Neural progenitor cell (in vitro differentiated cells): ENCODE data around the gene THEM4. TPM values are rescaled to one million over a fixed set of nuclear protein-coding genes. Genes with fewer than 3 reads are reported as not detected.

Source experiments
- DNase-seq: peaks from one replicate; pipeline ENCODE4 v3.0.0-alpha.2; 2016; ENCODE audit warnings: low spot score
- H2AFZ ChIP-seq: fragments of 200-600 bp; sonication (generic); replicated peaks from 2 replicates; pipeline ENCODE4 v1.6.1; 2016; ENCODE audit warnings: antibody characterized with exemption
- H3F3A ChIP-seq: fragments of 200-600 bp; sonication (generic); 2 replicates; pipeline ENCODE4 v1.6.1; 2016; ENCODE audit warnings: antibody characterized with exemption, low read depth
- H3K27ac ChIP-seq: fragments of 200-600 bp; sonication (generic); 2 replicates; pipeline ENCODE4 v1.5.1; 2016; ENCODE audit warnings: mild to moderate bottlenecking
- H3K27me3 ChIP-seq: fragments of 200-600 bp; sonication (generic); 2 replicates; pipeline ENCODE4 v1.6.1; 2016; ENCODE audit warnings: mild to moderate bottlenecking, moderate library complexity
- H3K36me3 ChIP-seq: fragments of 200-600 bp; sonication (generic); 2 replicates; pipeline ENCODE4 v1.5.1; 2016
- H3K4me1 ChIP-seq: fragments of 200-600 bp; sonication (generic); 2 replicates; pipeline ENCODE4 v1.6.1; 2016; ENCODE audit warnings: mixed run types
- H3K4me2 ChIP-seq: fragments of 200-600 bp; sonication (generic); 2 replicates; pipeline ENCODE4 v1.6.1; 2016
- H3K4me3 ChIP-seq: fragments of 200-600 bp; sonication (generic); 2 replicates; pipeline ENCODE4 v1.5.1; 2016
- H3K79me2 ChIP-seq: fragments of 200-600 bp; sonication (generic); 2 replicates; pipeline ENCODE4 v1.6.1; 2016; ENCODE audit warnings: low read depth
- H3K9ac ChIP-seq: fragments of 200-600 bp; sonication (generic); 2 replicates; pipeline ENCODE4 v1.6.1; 2016
- H3K9me3 ChIP-seq: fragments of 200-600 bp; sonication (generic); 2 replicates; pipeline ENCODE4 v1.5.1; 2016; ENCODE audit warnings: low read depth
- H4K20me1 ChIP-seq: fragments of 200-600 bp; sonication (generic); 2 replicates; pipeline ENCODE4 v1.6.1; 2016; ENCODE audit warnings: low read depth
- H3K27ac Mint-ChIP-seq: 3 replicates; pipeline ENCODE4 v1.8.0; 2021; ENCODE audit warnings: mixed read lengths
- H3K27me3 Mint-ChIP-seq: 2 replicates; pipeline ENCODE4 v1.8.0; 2022; ENCODE audit warnings: low read depth, mild to moderate bottlenecking, inconsistent platforms, moderate library complexity, mixed read lengths; ENCODE audit not compliant: insufficient read depth
- H3K36me3 Mint-ChIP-seq: 3 replicates; pipeline ENCODE4 v1.8.0; 2021; ENCODE audit warnings: mixed read lengths
- H3K4me1 Mint-ChIP-seq: 3 replicates; pipeline ENCODE4 v1.8.0; 2021; ENCODE audit warnings: mixed read lengths
- H3K4me3 Mint-ChIP-seq: 3 replicates; pipeline ENCODE4 v1.8.0; 2021; ENCODE audit warnings: mild to moderate bottlenecking, moderate library complexity, mixed read lengths
- H3K9me3 Mint-ChIP-seq: 3 replicates; pipeline ENCODE4 v1.8.0; 2020; ENCODE audit warnings: mixed read lengths
- CTCF ChIP-seq: fragments of 200-600 bp; sonication (generic); IDR thresholded peaks from 2 replicates; pipeline ENCODE4 v1.5.1; 2017; ENCODE audit warnings: antibody characterized with exemption, mild to moderate bottlenecking
- EZH2 ChIP-seq: fragments of 200-600 bp; sonication (generic); IDR thresholded peaks from 2 replicates; pipeline ENCODE4 v1.6.1; 2017; ENCODE audit warnings: antibody characterized with exemption, mild to moderate bottlenecking, moderate library complexity
- EZH2phosphoT487 ChIP-seq: fragments of 200-600 bp; sonication (generic); IDR thresholded peaks from 2 replicates; pipeline ENCODE4 v1.6.1; 2017; ENCODE audit warnings: antibody characterized with exemption
- total RNA-seq: library from RNA; depleted of rRNA; stranded (reverse); fragments of >200 nt; gene quantifications from 2 replicates; pipeline ENCODE4 v1.2.3, GENCODE V29; 2015; ENCODE audit warnings: low replicate concordance

The THEM4 gene
- total RNA-seq, 1 donor from 2014 or later, result 14.1 TPM

- Mint-ChIP-seq H3K27ac (no peak overlapping the region), H3K4me1 (peaks cover 48% of the 10 kb centered on the region), H3K9me3 (no peaks in the 10 kb centered on the region), H3K27me3 (peaks cover 15% of the 10 kb centered on the region), H3K36me3 (no peaks in the 10 kb centered on the region), H3K4me3 (no peak overlapping the region)
- Histone ChIP-seq H3K9ac (no peak overlapping the region), H3K9me3 (no peaks in the 10 kb centered on the region), H3K4me3 (no peak overlapping the region), H3K79me2 (no peaks in the 10 kb centered on the region), H3K27me3 (no peaks in the 10 kb centered on the region), H3K4me1 (no peaks in the 10 kb centered on the region), H3K4me2 (no peak overlapping the region), H3K36me3 (no peaks in the 10 kb centered on the region), H4K20me1 (no peaks in the 10 kb centered on the region), H2AFZ (no peak overlapping the region), H3F3A (no peaks in the 10 kb centered on the region), H3K27ac (no peak overlapping the region)
- TF ChIP-seq CTCF, result no peak
- no peak for TF ChIP-seq EZH2phosphoT487
- TF ChIP-seq EZH2, result no peak
- DNase-seq, result no peak
Measured at GRCh38 chr1:151942882-151943281, 33.6 kb upstream of the THEM4 start.

GRCh38 chr1:151940541-151940940, 31.2 kb upstream of the THEM4 start:
- no peak for TF ChIP-seq CTCF
- no peak for TF ChIP-seq EZH2phosphoT487
- TF ChIP-seq EZH2, result no peak
- Histone ChIP-seq H3K36me3 (no peaks in the 10 kb centered on the region), H3K4me2 (no peak overlapping the region), H3F3A (no peaks in the 10 kb centered on the region), H3K27me3 (peaks cover 12% of the 10 kb centered on the region), H4K20me1 (no peaks in the 10 kb centered on the region), H3K27ac (no peak overlapping the region), H2AFZ (no peak overlapping the region), H3K4me3 (no peak overlapping the region), H3K9ac (no peak overlapping the region), H3K4me1 (peaks cover 7% of the 10 kb centered on the region), H3K9me3 (no peaks in the 10 kb centered on the region), H3K79me2 (no peaks in the 10 kb centered on the region)
- peaks cover 12% of the 10 kb centered on the region for H3K27me3 Mint-ChIP-seq
- H3K4me3 Mint-ChIP-seq, result no peak overlapping the region
- no peak overlapping the region for H3K27ac Mint-ChIP-seq
- H3K4me1 Mint-ChIP-seq, result peaks cover 49% of the 10 kb centered on the region
- H3K9me3 Mint-ChIP-seq, result no peaks in the 10 kb centered on the region
- no peak for DNase-seq
- no peaks in the 10 kb centered on the region for H3K36me3 Mint-ChIP-seq

GRCh38 chr1:151939779-151940178, 30.5 kb upstream of the THEM4 start:
- no peaks in the 10 kb centered on the region for H3K36me3 ChIP-seq
- Mint-ChIP-seq H3K27ac (no peak overlapping the region), H3K4me3 (no peak overlapping the region), H3K9me3 (no peaks in the 10 kb centered on the region), H3K36me3 (no peaks in the 10 kb centered on the region), H3K27me3 (peaks cover 12% of the 10 kb centered on the region), H3K4me1 (peaks cover 49% of the 10 kb centered on the region)
- peaks cover 7% of the 10 kb centered on the region for H3K4me1 ChIP-seq
- no peak overlapping the region for H3K4me2 ChIP-seq
- H3K27me3 ChIP-seq, result peaks cover 19% of the 10 kb centered on the region
- H3K79me2 ChIP-seq, result no peaks in the 10 kb centered on the region
- H2AFZ ChIP-seq, result no peak overlapping the region
- no peaks in the 10 kb centered on the region for H3F3A ChIP-seq
- H3K9ac ChIP-seq, result no peak overlapping the region
- TF ChIP-seq CTCF (no peak), EZH2phosphoT487 (no peak), EZH2 (no peak)
- no peaks in the 10 kb centered on the region for H4K20me1 ChIP-seq
- H3K4me3 ChIP-seq, result no peak overlapping the region
- DNase-seq, result no peak
- H3K9me3 ChIP-seq, result no peaks in the 10 kb centered on the region
- no peak overlapping the region for H3K27ac ChIP-seq
